CD4-positive, alpha-beta T cell (primary cell): ENCODE measurements around the gene PPDPF. TPM values are rescaled to one million over a fixed set of nuclear protein-coding genes. Genes with fewer than 3 reads are reported as not detected.

Source experiments
- ATAC-seq: fragments of 200-7000 bp; cut with Tn5 transposase; one replicate; pipeline ENCODE4 v1.10.0; 2022; ENCODE audit warnings: mild to moderate bottlenecking; ENCODE audit not compliant: poor library complexity
- CTCF ChIA-PET: fragments of 350-600 bp; sonication (Branson Sonifier 250); formaldehyde crosslinking; loops from one replicate; lab custom pipeline; 2021; ENCODE audit warnings: antibody characterized with exemption, inconsistent platforms; lab: Charles Lee
- POLR2A ChIA-PET: fragments of 350-600 bp; sonication (Branson Sonifier 250); formaldehyde crosslinking; loops from one replicate; lab custom pipeline; 2021; ENCODE audit warnings: antibody characterized with exemption, inconsistent platforms; lab: Charles Lee
- DNase-seq, 14 experiments: peaks; one replicate each; pipeline ENCODE4 v3.0.0-alpha.2; 2013 to 2020; ENCODE audit warnings: mixed read lengths in 2 of 14
- H3K27ac ChIP-seq, 2 donors: one replicate each; pipeline versions ENCODE4 v1.5.1 to v1.7.0; 2013; ENCODE audit warnings: low read length in 2 of 2, low read depth in 1 of 2, mild to moderate bottlenecking in 1 of 2
- H3K27me3 ChIP-seq, 2 experiments: 1 replicate in 1 of 2; 2 replicates in 1 of 2; pipeline versions ENCODE4 v1.6.1 to v1.7.0; 2013; ENCODE audit warnings: low read length in 2 of 2, control low read depth in 1 of 2, mild to moderate bottlenecking in 1 of 2, moderate library complexity in 1 of 2; ENCODE audit not compliant: insufficient read depth in 2 of 2, control insufficient read depth in 1 of 2
- H3K36me3 ChIP-seq: one replicate; pipeline ENCODE4 v1.6.1; 2013; ENCODE audit warnings: low read length, control low read depth; ENCODE audit not compliant: insufficient read depth
- H3K4me1 ChIP-seq: one replicate; pipeline ENCODE4 v1.6.1; 2013; ENCODE audit warnings: low read length, control low read depth; ENCODE audit not compliant: insufficient read depth
- H3K4me3 ChIP-seq: one replicate; pipeline ENCODE4 v1.5.1; 2013; ENCODE audit warnings: mild to moderate bottlenecking, low read length, moderate library complexity
- H3K9me3 ChIP-seq, 2 experiments: 1 replicate in 1 of 2; 2 replicates in 1 of 2; pipeline versions ENCODE4 v1.6.1 to v1.7.0; 2013; ENCODE audit warnings: low read length in 2 of 2, mild to moderate bottlenecking in 2 of 2, control low read depth in 1 of 2, moderate library complexity in 1 of 2; ENCODE audit not compliant: control insufficient read depth in 1 of 2, insufficient read depth in 1 of 2
- H3K27ac Mint-ChIP-seq: one replicate; pipeline ENCODE4 v1.8.0; 2020; ENCODE audit warnings: mixed read lengths
- H3K27me3 Mint-ChIP-seq: one replicate; pipeline ENCODE4 v1.8.0; 2021; ENCODE audit warnings: mixed read lengths
- H3K36me3 Mint-ChIP-seq: one replicate; pipeline ENCODE4 v1.8.0; 2021; ENCODE audit warnings: low read depth, mixed read lengths
- H3K4me1 Mint-ChIP-seq: one replicate; pipeline ENCODE4 v1.8.0; 2021; ENCODE audit warnings: low read depth, mixed read lengths
- H3K4me3 Mint-ChIP-seq: one replicate; pipeline ENCODE4 v1.8.0; 2020; ENCODE audit warnings: mild to moderate bottlenecking, mixed read lengths
- H3K9me3 Mint-ChIP-seq: one replicate; pipeline ENCODE4 v1.8.0; 2020; ENCODE audit warnings: mixed read lengths
- intact Hi-C, 2 experiments: fragments of 100-400 bp; cut with DNase I in 1 of 2; cut with micrococcal nuclease in 1 of 2; formaldehyde crosslinking; loops; one replicate each; pipeline versions ENCODE4 v1.15.1 to v1.9.0; 2023 to 2025; cut with DNase I, micrococcal nuclease
- total RNA-seq, 174 experiments: library from RNA in 2 of 174; stranded (reverse) in 2 of 174; gene quantifications; one replicate each; pipeline ENCODE4 v1.2.3 and lab custom pipeline; 2021 to 2026
- TF ChIP-seq, protein P1 (sequence below): fragments of 200-600 bp; IDR thresholded peaks from one replicate; pipeline ENCODE4 v1.8.0; 2022; ENCODE audit warnings: antibody characterized with exemption, mild to moderate bottlenecking

Gene PPDPF
- total RNA-seq, 2 experiments from 2014 or later, result 249 to 251 TPM

DNA sequence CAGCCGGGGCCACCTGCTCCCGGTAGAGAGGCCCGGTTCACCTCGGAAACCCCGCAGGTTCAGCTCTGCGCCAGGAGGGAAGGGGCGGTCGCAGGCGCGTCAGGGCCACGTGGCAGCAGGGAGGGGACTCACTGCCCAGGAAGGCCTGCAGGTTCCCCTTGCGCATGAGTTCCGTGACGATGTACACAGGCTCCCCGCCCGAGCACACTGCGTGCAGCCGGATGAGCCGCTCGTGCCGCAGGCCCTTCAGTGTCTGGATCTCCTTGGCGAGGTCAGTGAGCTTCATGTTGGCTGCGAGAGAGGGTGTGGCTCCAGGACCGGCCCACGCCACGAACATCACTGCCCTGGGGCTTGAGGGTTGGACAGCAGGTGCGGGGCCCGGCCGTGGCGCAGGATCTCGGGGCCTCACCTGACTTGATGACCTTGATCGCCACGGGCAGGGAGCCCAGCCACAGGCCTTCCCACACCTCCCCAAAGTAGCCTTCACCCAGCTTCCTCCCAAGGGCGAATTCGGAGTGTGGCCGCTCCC lies 21.5 kb downstream of the PPDPF start:
- Mint-ChIP-seq H3K27ac (no peak overlapping the region), H3K9me3 (no peaks in the 10 kb centered on the region), H3K4me1 (peaks cover 7% of the 10 kb centered on the region), H3K36me3 (no peaks in the 10 kb centered on the region), H3K4me3 (no peak overlapping the region), H3K27me3 (no peaks in the 10 kb centered on the region)
- DNase-seq (no peak), ATAC-seq (no peak)
- TF ChIP-seq, protein P1, sequence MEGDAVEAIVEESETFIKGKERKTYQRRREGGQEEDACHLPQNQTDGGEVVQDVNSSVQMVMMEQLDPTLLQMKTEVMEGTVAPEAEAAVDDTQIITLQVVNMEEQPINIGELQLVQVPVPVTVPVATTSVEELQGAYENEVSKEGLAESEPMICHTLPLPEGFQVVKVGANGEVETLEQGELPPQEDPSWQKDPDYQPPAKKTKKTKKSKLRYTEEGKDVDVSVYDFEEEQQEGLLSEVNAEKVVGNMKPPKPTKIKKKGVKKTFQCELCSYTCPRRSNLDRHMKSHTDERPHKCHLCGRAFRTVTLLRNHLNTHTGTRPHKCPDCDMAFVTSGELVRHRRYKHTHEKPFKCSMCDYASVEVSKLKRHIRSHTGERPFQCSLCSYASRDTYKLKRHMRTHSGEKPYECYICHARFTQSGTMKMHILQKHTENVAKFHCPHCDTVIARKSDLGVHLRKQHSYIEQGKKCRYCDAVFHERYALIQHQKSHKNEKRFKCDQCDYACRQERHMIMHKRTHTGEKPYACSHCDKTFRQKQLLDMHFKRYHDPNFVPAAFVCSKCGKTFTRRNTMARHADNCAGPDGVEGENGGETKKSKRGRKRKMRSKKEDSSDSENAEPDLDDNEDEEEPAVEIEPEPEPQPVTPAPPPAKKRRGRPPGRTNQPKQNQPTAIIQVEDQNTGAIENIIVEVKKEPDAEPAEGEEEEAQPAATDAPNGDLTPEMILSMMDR, result no peak
- no peaks in the 10 kb centered on the region for H3K27me3 ChIP-seq
- H3K4me1 ChIP-seq, result peaks cover 28% of the 10 kb centered on the region
- ChIA-PET POLR2A (no interaction called here), CTCF (no interaction called here)
- H3K4me3 ChIP-seq, result no peak overlapping the region
- H3K36me3 ChIP-seq, result no peaks in the 10 kb centered on the region
- no peak overlapping the region for H3K27ac ChIP-seq
- intact Hi-C loops, result no loop called here
- H3K9me3 ChIP-seq, result no peaks in the 10 kb centered on the region

GRCh38 chr20:63542696-63543095 lies 22.1 kb downstream of the PPDPF start:
- TF ChIP-seq, protein P1, result no peak
- no peaks in the 10 kb centered on the region for H3K9me3 Mint-ChIP-seq
- CTCF ChIA-PET, result no interaction called here
- no peaks in the 10 kb centered on the region for H3K36me3 Mint-ChIP-seq
- no peaks in the 10 kb centered on the region for H3K27me3 Mint-ChIP-seq
- POLR2A ChIA-PET, result interaction anchor here (1.0 kb wide), 1 partner anchor 21 kb away, joined by 3 read pairs; no protein-coding TSS in a partner anchor
- H3K9me3 ChIP-seq, result no peaks in the 10 kb centered on the region
- ATAC-seq (no peak), DNase-seq (no peak)
- H3K36me3 ChIP-seq, result no peaks in the 10 kb centered on the region
- no peak overlapping the region for H3K27ac Mint-ChIP-seq
- H3K27ac ChIP-seq, result no peak overlapping the region
- peaks cover 5% of the 10 kb centered on the region for H3K4me1 Mint-ChIP-seq
- intact Hi-C loops, result no loop called here
- H3K4me1 ChIP-seq, result peaks cover 22% of the 10 kb centered on the region
- H3K4me3 Mint-ChIP-seq, result no peak overlapping the region
- no peak overlapping the region for H3K4me3 ChIP-seq
- H3K27me3 ChIP-seq, result no peaks in the 10 kb centered on the region

GRCh38 chr20:63543131-63543530 lies 22.6 kb downstream of the PPDPF start:
- Histone ChIP-seq H3K4me3 (no peak overlapping the region), H3K27ac (no peak overlapping the region), H3K27me3 (no peaks in the 10 kb centered on the region), H3K4me1 (peaks cover 18% of the 10 kb centered on the region), H3K36me3 (no peaks in the 10 kb centered on the region), H3K9me3 (no peaks in the 10 kb centered on the region)
- no peak for ATAC-seq
- DNase-seq, result no peak
- TF ChIP-seq, protein P1, result no peak
- Mint-ChIP-seq H3K27ac (no peak overlapping the region), H3K9me3 (no peaks in the 10 kb centered on the region), H3K4me3 (no peak overlapping the region), H3K36me3 (no peaks in the 10 kb centered on the region), H3K27me3 (no peaks in the 10 kb centered on the region), H3K4me1 (peaks cover under 1% of the 10 kb centered on the region)
- ChIA-PET CTCF (no interaction called here), POLR2A (interaction anchor here (1.0 kb wide), 1 partner anchor 22 kb away, joined by 3 read pairs; no protein-coding TSS in a partner anchor)
- intact Hi-C loops, result no loop called here
